NCI-H1694 treated with DMSO at 0.1 percent for 48 hours (cell line): Measurements from ENCODE around the gene KMT2B.
"Not testable (repeated sequence)": the region's sequence is repeated elsewhere in the genome, so short reads cannot be mapped to it uniquely, and the experiment has no call there.

Experiments used
- DNase-seq: peaks from one replicate; lab custom pipeline; 2025; lab: John Stamatoyannopoulos, UW

The KMT2B gene

DNA sequence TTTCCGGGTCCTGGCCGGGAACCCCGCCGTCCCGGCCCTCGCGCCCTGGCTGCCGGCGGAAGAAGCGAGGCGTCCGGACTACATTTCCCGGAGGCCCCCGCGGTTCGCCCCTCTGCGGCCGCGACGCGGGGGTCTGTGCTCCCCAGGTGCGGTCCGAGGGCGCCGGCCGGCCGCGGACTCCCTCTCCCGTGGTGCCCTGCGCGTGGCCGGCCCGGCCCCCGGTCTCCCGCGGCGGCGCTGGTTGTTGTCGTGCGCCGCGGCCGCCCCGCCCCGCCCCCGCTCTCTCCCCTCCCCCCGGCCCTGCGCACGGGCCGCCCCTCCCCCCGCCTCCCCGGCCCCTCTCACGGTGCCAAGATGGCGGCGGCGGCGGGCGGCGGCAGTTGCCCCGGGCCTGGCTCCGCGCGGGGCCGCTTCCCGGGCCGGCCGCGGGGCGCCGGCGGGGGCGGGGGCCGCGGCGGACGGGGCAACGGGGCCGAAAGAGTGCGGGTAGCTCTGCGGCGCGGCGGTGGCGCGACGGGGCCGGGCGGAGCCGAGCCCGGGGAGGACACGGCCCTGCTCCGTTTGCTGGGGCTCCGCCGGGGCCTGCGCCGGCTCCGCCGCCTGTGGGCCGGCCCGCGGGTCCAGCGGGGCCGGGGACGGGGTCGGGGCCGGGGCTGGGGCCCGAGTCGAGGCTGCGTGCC is at the start of gene KMT2B:
Gene KMT2B (plus strand): TSS at position 339 of the 680 bp plus-strand sequence. CDS start 16 bp downstream, at position 355.
- no peak for DNase-seq

DNA sequence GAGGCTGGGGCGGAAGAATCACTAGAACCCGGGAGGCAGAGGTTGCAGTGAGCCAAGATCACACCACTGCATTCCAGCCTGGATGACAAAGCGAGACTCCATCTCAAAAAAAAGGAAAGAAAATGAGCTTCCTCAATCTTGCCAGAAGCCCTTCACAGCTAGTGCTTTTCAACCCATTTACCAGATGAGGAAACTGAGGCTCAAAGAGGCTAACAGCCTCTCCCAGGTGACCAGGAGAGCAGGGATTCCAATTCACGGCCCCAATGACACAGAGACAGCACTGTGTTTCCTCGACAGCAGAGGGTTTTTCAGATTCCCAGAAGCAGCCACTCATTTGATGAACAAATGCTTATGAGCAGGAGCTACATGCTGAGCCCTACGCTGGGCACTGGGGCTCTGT is 48.2 kb upstream of the KMT2B start:
- DNase-seq = no peak

- DNase-seq = no peak
Observed at GRCh38 chr19:35669974-35670373, 47.8 kb upstream of the KMT2B start.

GRCh38 chr19:35670686-35671085 is 47.1 kb upstream of the KMT2B start:
- DNase-seq = no peak

DNA sequence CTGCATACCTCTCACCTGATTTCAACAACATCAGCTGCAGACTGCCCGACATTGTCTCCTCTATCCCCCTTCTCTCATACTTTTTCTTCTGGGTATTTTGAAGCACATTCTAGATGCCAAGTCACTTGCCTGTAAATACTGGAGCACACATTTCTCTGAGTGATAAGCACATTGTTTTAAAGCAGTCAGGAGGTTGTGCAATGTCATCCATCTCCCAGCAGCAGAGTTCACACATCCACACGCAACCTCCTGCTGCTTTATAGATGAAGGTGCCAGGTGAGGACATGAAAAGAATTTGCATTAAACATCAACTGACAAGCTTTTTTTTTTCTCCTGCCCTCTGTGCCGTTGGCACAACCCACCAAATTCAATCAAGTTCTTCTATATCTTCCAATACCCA is 46.0 kb upstream of the KMT2B start:
- no peak for DNase-seq

GRCh38 chr19:35673121-35673804 is 44.5 kb upstream of the KMT2B start:
- no peak for DNase-seq

DNA sequence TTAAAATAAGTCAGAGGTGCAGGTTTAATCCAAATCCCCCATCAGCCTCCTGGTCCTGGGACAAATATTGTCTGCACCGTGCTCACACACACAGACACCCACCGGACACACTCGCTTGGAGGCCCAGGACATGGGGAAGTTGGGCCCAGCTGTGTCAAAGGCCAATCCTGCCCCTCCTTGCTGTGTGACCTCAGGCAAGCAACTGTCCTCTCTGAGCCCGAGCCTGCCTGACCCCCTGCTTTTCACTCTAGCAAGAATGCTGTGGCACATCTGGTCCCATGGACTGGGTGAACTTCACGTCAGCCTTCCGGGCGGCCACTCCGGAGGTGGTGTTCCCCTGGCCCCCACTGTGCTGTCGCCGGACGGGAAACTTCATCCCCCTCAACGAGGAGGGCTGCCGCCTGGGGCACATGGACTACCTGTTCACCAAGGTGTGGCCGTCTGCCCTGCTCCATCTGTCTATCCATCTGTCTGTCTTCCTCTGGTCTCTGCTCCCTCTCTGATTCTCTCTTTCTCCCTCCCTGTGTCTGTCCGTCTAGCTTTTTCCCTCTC is 42.1 kb upstream of the KMT2B start:
- DNase-seq = no peak

DNA sequence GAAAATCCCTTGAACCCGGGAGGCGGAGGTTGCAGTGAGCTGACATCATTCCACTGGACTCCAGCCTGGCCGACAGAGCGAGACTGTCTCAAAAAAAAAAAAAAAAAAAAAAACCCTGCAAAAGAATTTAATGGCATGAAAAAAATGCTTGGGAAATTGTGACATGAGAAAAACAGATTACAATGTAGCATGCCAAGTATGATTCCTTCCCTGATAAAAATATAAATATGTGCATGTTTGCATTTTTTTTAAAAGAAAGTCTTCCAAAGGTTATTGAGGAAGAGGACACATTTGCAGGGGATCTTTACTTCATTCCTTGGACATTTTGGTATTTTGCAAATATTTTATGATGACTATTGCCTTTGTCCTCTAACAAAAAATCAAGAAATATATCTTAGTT is 28.0 kb upstream of the KMT2B start:
- DNase-seq = no peak

DNA sequence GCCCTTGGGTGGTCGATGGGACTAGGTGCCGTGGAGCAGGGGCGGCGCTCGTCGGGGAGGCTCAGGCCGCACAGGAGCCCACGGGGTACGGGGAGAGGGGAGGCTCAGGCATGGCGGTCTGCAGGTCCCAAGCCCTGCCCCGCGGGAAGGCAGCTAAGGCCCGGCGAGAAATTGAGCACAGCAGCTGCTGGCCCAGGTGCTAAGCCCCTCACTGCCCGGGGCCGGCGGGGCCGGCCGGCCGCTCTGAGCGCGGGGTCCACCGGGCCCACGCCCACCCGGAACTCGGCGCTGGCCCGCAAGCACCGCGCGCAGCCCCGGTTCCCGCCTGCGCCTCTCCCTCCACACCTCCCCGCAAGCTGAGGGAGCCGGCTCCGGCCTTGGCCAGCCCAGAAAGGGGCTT is 26.7 kb upstream of the KMT2B start:
- DNase-seq = not testable (repeated sequence)

DNA sequence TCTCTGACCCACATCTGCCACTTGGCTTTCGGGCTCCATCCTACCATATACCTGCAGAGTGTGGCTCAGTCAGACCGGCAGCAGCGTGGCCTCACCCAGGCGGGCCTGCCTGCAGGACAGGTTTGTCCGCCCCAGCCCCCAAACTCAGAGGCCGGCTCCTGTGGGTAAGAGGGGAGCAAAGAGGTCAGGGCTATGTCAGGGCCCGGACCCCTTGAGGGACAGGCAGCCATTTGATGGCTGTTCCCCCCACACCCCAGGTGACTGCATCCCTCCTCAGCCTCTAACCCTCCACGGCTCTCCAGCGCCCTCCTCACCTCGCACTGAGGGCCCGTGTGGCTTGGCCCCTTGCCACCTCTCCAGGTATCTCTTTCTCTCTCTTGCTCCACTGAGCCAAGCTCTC is 25.8 kb upstream of the KMT2B start:
- DNase-seq = no peak

DNA sequence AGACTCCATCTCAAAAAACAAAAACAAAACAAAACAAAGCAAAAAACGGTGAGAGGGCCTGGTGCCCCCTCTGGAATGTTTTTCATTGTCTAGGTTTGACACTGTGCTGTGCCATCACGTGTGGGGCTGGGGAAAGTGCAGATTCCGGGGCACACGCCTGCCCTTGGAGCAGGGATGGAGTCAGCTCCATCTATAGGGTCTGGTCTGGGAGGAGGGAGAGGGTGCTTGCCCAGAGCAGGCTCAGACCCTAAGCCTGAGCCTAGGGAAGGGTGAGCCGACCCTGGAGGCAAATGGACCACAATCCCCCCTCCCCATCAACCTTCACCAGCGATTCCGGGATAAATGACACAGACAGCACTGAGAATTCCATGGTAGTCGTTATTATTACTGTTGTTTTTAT is 24.4 kb upstream of the KMT2B start:
- DNase-seq = no peak

DNA sequence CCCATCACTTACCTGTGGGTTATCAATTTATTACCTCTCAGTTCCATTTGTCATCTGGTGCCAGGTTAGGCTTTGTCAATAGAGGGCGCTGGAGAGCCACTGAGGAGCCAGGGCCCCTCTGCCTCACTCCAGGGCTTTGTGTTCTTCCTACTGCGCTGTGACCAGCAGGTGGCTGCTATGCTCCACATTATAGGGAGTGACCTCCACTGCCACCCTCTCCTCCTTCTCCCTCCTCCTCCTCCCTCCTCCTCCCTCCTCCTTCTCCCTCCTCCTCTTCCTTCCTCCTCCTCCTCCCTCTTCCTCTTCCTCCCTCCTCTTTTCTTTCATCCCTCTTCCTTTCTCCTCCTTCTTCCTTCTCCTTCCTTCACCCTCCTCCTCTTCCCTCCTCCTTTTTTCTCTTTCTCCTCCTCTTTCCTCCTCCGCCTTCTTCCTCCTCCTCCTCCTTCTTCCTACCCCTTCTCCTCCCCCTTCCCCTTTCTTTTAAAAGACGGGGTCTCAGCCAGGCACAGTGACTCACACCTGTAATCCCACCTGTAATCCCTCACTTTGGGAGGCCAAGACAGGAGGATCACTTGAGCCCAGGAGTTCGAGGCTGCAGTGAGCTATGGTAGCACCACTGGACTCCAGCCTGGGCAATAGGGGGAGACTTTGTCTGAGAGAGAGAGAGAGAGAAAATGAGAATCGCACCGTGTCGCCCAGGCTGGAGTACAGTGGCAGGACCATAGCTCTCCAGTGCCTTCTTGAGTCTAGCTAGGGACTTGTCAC is 23.8 kb upstream of the KMT2B start:
- DNase-seq = peak; percentile 82

DNA sequence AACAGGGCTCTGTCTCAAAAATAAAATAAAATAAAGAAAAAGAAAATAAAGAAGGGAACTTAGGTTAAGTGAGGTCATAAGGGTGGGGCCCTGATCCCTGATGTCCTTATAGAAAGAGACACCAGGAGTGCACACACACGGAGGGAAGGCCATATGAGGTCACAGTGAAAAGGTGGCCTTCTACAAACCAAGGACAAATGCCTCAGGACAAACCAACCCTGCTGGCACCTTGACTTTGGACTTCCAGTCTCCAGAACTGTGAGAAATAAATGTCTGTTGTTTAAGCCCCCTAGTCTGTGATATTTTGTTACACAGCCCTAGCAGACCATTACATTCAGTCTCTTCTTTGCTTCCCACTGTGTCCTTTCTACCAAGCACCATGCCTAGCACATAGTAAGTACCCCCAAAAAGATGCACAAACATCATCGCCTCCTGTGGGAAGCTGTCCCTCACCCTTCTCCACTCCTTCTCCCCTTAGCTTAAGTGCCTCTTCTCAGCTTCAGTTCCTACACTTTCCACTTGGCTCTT is 21.8 kb upstream of the KMT2B start:
- DNase-seq = no peak

GRCh38 chr19:35696835-35697234 is 21.0 kb upstream of the KMT2B start:
- no peak for DNase-seq

- DNase-seq = peak; percentile 99
Observed at GRCh38 chr19:35702223-35703012, 15.4 kb upstream of the KMT2B start.

DNA sequence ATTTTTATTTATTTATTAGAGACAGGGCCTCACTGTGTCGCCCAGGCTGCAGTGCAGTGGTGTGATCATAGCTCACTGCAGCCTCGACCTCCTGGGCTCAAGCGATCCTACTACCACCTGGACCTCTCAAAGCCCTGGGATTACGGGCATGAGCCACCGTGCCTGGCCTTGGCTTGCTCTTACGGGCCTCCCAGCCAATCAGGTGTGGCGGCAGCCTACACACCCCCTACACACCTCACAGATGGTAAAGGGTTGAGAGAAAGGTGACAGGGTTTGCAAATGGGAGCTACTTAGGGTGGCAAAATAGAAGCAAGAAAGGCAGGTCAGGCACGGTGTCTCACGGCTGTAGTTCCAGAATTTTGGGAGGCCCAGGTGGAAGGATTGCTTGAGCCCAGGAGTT is 14.5 kb upstream of the KMT2B start:
- no peak for DNase-seq

GRCh38 chr19:35704218-35704617 is 13.6 kb upstream of the KMT2B start, which contains the start of gene ZBTB32:
TSS of gene ZBTB32 (plus strand) at chr19:35704558. CDS start at chr19:35714627, 10,069 bp downstream.
- no peak for DNase-seq

GRCh38 chr19:35708391-35708790 is 9.4 kb upstream of the KMT2B start:
- no peak for DNase-seq

GRCh38 chr19:35710784-35711723 is 6.7 kb upstream of the KMT2B start:
- no peak for DNase-seq
